GM20000 (cell line): ENCODE data around the gene MAGI1.

ENCODE experiments used
- DNase-seq: peaks from one replicate; pipeline ENCODE4 v3.0.0; 2012; ENCODE audit warnings: low spot score
- TF ChIP-seq, protein P1 (sequence below): IDR thresholded peaks from 2 replicates; pipeline ENCODE4 v1.5.1; 2012; ENCODE audit warnings: mild to moderate bottlenecking, control low read depth; ENCODE audit errors: extremely low read depth, missing control alignments

MAGI1 gene

DNA sequence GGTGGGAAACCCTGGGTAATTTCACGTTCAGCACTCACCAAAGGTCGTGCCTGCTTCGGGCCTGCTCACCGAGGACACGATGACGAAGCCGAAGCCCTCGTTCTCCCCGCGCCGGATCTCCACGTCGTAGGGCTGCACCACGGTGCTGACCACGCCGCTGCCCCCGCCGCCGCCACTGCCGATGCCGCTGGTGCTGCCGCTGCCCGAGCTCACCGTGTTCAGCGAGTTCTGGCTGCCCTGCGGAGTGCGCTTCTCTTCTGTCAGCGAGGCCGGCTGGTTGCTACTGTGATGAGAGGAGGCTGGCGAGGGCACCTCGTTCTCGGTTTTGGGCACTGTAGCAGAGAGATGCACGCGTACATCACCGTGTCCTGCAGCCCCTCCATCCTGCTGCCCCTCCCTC is 659.5 kb downstream of the MAGI1 start:
- no peak for DNase-seq
- TF ChIP-seq, protein P1, sequence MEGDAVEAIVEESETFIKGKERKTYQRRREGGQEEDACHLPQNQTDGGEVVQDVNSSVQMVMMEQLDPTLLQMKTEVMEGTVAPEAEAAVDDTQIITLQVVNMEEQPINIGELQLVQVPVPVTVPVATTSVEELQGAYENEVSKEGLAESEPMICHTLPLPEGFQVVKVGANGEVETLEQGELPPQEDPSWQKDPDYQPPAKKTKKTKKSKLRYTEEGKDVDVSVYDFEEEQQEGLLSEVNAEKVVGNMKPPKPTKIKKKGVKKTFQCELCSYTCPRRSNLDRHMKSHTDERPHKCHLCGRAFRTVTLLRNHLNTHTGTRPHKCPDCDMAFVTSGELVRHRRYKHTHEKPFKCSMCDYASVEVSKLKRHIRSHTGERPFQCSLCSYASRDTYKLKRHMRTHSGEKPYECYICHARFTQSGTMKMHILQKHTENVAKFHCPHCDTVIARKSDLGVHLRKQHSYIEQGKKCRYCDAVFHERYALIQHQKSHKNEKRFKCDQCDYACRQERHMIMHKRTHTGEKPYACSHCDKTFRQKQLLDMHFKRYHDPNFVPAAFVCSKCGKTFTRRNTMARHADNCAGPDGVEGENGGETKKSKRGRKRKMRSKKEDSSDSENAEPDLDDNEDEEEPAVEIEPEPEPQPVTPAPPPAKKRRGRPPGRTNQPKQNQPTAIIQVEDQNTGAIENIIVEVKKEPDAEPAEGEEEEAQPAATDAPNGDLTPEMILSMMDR = no peak

DNA sequence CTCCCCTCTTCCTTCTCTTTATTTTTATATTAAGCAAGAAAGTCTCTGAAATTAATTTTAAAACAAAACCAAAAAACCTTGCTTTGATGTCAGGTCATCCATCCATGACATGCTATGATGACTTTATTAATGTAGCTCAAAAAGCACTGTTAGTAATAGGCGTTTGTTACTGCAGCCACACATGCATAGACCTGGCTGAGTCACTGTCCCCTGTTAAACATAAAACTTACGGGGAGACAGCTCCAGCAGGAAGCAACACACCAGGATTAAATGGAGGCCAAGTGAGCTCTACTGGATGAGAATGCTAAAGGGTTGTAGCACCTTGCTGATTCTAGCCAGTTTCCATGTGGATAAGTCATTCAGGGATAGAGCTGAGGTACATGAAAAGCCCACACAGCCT is 661.1 kb downstream of the MAGI1 start:
- no peak for DNase-seq
- TF ChIP-seq, protein P1 = no peak

DNA sequence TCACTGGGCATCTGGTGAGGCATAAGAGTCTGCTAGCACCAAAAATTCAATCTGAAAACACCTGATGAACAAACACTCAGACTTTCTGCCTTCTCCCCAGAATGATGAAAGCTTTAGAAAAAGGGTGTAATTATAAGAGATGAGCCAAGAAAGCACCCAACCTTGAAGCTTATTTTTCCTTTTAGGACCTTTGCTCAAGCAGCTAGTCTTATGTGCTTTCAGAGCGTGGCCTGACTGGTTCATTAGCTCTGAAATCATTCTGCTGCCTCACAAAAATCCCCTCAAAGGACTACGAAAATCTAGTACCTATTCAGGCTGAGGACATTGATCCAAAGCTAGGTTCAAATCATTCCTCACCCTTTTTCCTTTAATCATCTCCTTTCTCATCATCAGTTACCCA is 662.3 kb downstream of the MAGI1 start:
- DNase-seq = no peak
- TF ChIP-seq, protein P1 = no peak

DNA sequence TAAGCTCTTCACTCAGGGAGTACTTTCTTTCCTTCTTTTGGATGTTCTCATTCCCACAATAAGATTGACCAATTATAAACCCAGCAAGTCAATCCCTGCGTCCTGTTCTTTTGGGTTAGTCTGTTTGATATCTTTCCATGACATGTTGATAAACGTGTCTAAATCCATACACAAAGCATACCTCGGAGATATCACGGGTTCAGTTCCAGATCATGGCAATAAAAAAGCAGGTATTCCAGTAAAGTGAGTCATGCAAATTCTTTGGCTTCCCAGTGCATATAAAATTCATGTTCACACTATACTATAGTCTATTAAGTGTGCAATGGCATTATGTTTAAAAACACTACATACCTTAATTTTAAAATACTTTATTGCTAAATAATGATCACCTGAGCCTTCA is 667.7 kb downstream of the MAGI1 start:
- no peak for DNase-seq
- TF ChIP-seq, protein P1 = no peak

DNA sequence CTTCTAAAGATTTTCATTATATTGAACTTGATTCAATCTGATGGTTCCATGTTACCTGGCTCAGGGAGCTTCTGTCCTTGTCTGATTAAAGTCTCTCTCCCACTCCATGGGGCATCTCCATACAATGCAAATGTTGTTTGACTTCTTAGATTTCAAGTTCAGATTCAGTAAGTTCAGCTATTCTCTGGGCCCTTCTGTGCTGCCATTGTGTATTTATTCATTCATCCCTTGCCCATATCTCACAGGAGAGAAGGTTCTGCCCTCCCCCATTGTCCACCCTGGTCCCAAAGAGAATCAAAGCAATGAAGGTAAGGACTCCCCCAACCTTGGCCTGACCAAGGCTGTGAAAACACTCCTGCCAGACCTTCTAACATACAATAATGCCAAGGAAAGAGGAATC is 669.9 kb downstream of the MAGI1 start:
- TF ChIP-seq, protein P1 = no peak
- no peak for DNase-seq

DNA sequence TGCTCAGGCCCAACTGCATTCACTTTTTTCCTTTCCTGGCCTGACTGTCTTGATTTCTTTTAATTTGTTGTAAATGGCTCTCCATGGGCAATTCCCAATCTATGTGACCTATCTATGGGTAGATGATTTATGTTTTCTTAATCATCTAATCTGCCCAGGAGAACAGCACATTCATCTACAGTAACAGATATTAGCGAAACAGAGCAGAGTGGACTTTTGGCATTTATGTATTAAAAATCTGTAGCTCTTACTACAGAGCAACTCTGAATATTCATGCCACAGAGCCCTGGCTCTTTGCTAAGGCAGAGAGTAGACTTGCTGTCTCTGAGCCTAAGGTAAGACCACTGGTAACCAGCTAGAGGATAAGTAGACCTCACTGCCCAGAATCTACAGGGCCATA is 676.0 kb downstream of the MAGI1 start:
- TF ChIP-seq, protein P1 = no peak
- no peak for DNase-seq

DNA sequence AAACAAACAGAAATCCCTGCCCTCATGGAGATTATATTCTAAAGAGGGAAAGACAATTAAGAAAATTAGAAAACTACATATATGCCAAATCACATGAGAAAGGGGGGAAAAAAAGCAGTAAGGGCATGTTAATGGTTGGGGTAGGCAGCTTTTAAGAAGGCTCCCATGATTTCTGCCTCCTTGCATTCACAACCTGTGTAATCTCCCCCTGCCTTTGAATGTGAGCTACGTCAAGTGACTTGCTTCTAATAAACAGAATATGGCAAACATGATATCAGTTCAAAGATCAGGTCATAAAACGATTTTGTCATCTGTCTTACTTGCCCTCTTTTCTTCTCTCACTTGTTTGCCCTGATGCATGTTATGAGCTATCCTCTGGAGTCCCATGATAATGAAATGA is 677.3 kb downstream of the MAGI1 start:
- TF ChIP-seq, protein P1 = no peak
- DNase-seq = no peak
